Measurements from ENCODE around the gene CAPSL.

Gene CAPSL

DNA sequence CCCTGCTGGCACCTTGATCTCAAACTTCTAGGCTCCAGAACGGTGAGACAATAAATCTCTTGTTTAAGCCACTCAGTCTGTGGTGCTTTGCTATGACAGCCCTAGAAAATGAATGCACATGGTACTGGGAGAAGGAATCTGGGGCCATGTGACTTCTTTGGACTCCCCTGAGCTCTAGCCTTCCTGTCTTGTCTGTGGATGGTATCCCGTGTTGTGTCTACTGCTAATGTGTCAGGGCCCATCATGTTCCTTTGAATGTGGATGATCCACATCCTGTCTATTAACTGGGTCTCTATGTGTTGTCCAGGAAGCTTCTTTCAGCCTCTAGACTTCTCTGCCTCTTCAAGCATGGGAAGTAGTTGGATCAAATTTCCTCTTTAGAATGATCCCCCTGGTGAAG lies 56.7 kb downstream of the CAPSL start:
- no peak overlapping the region for H3K27ac ChIP-seq
- TF ChIP-seq, protein P1, sequence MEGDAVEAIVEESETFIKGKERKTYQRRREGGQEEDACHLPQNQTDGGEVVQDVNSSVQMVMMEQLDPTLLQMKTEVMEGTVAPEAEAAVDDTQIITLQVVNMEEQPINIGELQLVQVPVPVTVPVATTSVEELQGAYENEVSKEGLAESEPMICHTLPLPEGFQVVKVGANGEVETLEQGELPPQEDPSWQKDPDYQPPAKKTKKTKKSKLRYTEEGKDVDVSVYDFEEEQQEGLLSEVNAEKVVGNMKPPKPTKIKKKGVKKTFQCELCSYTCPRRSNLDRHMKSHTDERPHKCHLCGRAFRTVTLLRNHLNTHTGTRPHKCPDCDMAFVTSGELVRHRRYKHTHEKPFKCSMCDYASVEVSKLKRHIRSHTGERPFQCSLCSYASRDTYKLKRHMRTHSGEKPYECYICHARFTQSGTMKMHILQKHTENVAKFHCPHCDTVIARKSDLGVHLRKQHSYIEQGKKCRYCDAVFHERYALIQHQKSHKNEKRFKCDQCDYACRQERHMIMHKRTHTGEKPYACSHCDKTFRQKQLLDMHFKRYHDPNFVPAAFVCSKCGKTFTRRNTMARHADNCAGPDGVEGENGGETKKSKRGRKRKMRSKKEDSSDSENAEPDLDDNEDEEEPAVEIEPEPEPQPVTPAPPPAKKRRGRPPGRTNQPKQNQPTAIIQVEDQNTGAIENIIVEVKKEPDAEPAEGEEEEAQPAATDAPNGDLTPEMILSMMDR (conservative IDR thresholded peaks at IDR 0.05) = no peak

DNA sequence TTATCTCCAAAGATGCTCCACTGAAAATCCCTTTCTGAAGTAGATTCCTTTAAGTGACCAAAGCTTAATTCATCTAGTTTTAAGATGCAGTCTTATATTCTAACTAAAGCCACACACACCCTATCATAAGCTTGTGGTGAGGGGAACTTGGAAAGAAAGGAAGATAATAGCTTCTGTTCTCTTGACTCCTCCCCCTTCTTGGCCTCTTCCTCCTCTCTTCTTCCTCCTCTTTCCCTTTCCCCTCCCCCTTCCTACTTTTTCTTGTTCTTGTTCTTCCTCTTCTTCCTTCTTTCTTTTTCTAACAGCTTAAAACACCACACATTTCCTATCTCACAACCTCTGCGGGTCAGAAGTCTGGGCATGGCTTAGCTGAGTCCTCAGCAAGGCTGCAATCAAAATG lies 58.3 kb downstream of the CAPSL start:
- H3K27ac ChIP-seq = no peak overlapping the region
- TF ChIP-seq, protein P1 (conservative IDR thresholded peaks at IDR 0.05) = no peak

DNA sequence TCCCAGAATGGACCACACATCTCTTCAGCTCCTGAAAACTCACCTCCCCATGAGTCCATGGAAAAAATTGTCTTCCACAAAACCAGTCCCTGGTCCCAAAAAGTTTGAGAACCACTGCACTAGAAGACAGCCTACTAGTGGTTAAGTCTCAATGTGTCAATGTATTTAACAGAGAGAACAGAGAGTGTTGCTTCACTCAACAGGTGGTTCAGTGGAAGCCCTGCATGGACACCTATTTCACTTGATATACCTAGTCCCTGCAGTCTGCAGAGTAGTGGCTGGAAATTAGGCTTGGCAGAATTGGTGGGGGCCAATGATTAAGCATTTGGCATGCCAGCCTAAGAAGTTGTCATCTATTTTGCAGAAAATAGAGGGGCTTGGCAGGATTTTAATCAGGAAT lies 58.8 kb downstream of the CAPSL start:
- TF ChIP-seq, protein P1 (conservative IDR thresholded peaks at IDR 0.05) = no peak
- no peak overlapping the region for H3K27ac ChIP-seq

DNA sequence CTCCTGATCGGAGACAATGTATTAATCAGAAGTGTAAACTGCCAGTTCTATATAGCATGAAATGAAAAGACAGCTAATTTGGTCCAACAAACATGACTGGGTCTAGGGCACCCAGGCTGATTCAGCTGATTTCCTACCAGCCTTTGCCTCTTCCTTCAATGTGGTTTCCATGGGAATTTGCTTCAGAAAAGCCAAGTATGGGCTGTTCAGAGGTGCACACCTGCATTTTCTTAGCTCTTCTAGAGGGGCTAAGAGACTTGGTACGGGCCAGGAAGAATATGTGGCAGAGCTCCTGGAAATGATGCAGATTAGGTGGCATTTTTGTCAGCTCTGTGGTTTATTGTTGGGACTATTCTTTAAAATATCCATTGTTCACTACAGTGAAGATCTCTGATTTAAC lies 59.3 kb downstream of the CAPSL start:
- TF ChIP-seq, protein P1 (conservative IDR thresholded peaks at IDR 0.05) = no peak
- H3K27ac ChIP-seq = no peak overlapping the region

DNA sequence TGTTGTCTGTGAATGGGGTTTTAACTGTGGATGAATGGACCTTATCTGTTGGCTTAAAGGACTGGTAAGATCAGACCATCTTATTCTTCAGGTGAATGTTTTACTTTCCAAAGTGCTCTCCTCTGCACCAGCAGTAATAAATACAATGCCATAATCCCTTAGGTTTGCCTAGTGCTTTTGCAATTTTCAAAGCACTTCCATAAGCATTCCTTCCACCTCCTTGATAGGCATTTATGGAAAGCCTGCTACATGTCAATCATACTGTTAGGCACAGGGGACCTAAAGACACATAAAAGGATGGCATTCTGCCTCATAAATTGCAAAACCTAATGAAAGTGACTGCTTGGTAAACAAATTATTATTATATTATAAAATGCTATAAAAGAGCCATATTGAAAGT lies 60.3 kb downstream of the CAPSL start:
- H3K27ac ChIP-seq = no peak overlapping the region
- TF ChIP-seq, protein P1 (conservative IDR thresholded peaks at IDR 0.05) = no peak

DNA sequence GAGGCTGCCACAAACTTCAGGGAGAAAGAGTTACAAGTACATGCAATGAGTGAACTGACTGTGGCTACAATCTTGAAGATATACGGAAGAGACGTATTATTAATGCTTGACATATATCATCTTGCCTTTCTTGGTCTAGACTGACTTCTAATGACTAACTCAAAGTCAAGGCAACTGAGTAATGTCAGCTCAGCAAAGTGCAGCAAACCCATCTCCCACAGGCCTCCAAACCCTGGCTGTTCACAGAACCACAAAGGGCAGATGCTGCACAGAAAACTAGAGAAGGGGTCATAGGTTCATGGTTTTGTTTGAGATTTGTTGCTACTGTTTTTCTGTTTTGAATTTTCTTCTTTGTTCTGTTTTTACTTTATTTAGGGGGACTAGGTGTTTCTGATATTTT lies 60.8 kb downstream of the CAPSL start:
- no peak overlapping the region for H3K27ac ChIP-seq

DNA sequence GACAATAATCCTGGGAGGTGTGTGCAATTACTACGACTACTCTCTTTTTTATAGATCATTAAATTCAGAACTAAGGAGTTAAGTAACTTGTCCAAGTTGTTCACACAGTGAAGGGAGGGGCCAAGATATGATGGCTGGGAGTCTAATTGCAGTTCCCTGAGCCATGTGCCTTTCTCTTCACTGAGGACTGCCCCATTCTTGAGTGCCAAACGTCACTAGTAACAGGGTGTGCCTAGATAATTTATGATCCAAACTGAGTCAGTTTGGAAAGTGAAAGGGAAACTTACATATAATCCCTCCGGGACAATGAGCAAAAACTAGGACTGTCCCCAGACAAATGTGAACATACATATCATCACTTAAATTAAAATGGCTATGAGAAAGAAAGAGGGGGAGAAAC lies 61.5 kb downstream of the CAPSL start:
- TF ChIP-seq, protein P1 (conservative IDR thresholded peaks at IDR 0.05) = no peak
- H3K27ac ChIP-seq = no peak overlapping the region

More for the DNA sequence above, 60.8 kb downstream of the CAPSL start:
- TF ChIP-seq, protein P1 (conservative IDR thresholded peaks at IDR 0.05) = no peak

DNA sequence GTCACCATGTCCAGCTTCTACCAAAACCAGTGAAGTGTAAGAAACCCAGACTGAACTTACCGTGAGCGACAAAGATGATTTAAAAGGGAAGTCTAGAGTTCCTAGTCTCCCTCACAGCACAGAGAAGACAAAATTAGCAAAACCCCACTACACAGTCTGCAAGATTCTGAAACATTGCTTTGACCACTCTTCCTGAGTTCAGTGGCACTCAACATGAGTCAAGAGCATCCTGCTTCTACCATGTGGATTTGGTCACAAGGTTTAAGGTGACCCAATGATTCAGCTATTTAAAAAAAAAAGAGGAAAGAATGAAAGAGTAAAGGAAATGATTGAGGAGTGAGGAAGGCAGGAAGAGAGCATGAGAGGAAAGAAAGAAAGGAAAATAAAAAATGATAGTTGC lies 62.0 kb downstream of the CAPSL start:
- TF ChIP-seq, protein P1 (conservative IDR thresholded peaks at IDR 0.05) = no peak
- H3K27ac ChIP-seq = no peak overlapping the region
